Measurements from ENCODE around the gene ADD2.

ADD2 gene

DNA sequence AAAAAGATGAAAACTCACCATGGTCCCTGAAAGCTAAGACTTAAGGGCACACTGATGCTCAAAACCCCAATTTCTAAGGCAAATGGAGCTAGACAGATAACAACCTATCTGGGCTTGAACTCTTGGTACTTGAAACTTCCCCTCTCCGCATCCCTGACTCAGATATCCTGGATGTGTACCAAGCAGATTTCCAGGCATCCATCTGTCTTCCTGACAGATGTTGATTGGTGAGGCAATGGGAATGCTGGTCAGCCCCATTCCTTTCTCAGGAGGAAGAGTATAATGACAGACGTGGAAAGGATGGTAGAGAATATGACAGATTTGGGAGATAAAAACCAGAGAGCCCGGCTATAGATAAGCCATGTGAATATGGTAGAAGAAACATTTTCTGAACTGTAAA lies 69.2 kb downstream of the ADD2 start:
- H3K4me3 ChIP-seq (ENCODE audit: low read depth, low read length) = no peak overlapping the region
- TF ChIP-seq CTCF (IDR thresholded peaks at IDR 0.05; ENCODE audit: borderline replicate concordance, insufficient read depth, low read depth, low read length) = no peak

DNA sequence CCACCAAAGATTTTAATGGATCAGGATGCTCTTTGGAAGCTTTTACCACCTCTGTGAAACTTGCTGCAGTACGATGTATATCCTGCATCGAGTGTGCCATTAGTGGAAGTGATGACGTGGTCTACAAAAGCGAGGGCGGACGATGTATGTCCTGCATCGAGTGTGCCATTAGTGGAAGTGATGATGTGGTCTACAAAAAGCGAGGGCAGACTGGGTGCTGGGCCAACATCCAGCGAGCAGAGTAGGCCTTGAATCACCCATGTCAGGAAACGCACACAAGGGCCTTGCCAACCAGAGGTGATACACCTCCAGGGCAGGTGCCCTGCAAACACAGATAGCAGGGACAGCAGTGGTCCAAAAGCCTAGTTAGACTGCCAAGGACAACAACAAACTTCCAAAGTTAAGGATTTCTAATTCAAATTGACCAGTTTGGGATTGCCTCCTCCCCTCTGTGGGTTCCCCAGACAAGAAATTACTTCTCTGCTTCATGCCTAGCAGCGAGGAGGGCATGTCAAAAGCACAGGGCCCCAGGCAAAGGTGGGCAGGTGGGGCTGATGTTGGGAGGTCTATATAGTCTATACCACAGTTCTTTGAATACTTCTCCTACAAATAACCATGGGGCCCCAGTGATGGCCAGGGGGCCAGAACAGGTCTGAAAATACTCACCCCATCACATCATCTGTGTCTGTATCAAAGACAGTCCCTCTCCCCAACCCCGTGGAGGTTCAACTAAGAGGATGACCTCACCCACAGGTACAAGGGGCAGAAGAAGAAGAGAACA lies 70.2 kb downstream of the ADD2 start:
- TF ChIP-seq CTCF (IDR thresholded peaks at IDR 0.05; ENCODE audit: borderline replicate concordance, insufficient read depth, low read depth, low read length) = no peak
- H3K4me3 ChIP-seq (ENCODE audit: low read depth, low read length) = no peak overlapping the region

DNA sequence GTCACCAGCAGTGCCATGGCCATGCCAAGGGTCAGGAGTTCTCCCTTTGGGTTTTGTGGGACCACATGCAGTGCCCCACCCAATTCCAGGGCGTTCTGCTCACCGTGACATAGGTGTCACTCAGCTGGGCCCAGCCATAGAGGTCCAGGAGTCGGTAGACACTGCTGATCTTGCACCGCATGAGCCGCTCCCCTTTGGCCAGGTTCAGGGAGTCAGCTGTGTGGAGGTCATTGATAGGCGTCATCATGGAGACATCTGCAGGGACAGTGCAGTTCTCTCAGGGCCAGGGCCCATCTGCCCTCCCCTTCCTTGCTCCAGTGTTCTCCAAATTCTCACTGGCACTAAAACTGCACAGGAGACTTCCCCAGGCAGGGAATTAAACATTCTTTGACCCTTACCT lies 71.9 kb downstream of the ADD2 start:
- H3K4me3 ChIP-seq (ENCODE audit: low read depth, low read length) = no peak overlapping the region
- TF ChIP-seq CTCF (IDR thresholded peaks at IDR 0.05; ENCODE audit: borderline replicate concordance, insufficient read depth, low read depth, low read length) = no peak

DNA sequence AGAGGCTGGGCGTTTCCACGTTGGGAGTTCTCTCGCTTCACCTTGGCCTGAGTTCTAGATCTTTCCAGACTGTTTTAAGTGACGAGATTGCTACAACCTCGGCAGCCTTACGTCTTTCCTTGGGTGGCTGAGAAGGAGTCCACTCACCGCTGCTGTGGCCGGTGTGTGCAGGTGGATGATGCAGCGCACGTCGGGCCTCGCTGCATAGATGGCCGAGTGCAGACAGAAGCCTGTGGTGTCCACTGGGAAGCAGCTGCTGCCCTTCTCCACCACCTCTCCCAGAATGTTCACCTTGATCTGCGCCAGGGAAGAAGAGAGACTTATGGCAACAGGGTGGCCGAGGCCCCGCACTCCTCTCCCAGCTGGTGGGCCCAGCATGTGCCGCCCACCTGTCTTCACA lies 75.7 kb downstream of the ADD2 start:
- no peak overlapping the region for H3K4me3 ChIP-seq (ENCODE audit: low read depth, low read length)
- TF ChIP-seq CTCF (IDR thresholded peaks at IDR 0.05; ENCODE audit: borderline replicate concordance, insufficient read depth, low read depth, low read length) = no peak

DNA sequence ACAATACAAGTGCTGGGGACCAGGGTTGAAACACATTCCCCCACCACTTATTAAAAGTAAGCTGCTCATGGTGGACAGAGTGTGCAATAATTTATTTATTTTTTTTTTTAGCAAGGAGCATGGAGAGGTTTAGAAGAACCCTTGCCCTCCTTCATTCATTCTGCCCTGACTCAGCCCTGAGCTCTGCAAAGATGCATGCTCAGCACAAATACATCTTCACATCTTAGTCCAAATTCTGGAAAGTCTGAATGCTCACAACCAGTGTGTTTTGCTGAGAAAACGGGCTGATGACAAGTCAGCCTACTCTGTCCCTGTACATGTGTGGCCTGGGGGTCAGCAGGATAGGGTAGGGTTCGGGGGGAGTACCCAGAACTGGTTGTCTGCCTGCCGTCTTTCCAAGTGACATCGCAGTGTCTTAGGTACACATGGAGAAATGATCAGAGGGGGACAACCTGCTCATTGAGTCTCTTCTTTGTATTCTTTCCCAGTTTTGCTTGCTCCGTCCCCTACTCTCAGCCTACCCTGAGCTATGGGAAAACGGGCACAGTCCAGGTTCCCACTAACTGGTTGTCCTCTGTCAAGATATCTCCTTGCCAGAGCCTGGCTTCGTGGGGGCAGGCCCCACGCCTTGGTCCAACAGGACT lies 76.4 kb downstream of the ADD2 start:
- no peak overlapping the region for H3K4me3 ChIP-seq (ENCODE audit: low read depth, low read length)
- no peak for TF ChIP-seq CTCF (IDR thresholded peaks at IDR 0.05; ENCODE audit: borderline replicate concordance, insufficient read depth, low read depth, low read length)

- H3K4me3 ChIP-seq (ENCODE audit: low read depth, low read length) = no peak overlapping the region
- TF ChIP-seq CTCF (IDR thresholded peaks at IDR 0.05; ENCODE audit: borderline replicate concordance, insufficient read depth, low read depth, low read length) = no peak
Measured at GRCh38 chr2:70690846-70691245, 77.2 kb downstream of the ADD2 start.

GRCh38 chr2:70688427-70688826 lies 79.6 kb downstream of the ADD2 start:
- TF ChIP-seq CTCF (IDR thresholded peaks at IDR 0.05; ENCODE audit: borderline replicate concordance, insufficient read depth, low read depth, low read length) = no peak
- H3K4me3 ChIP-seq (ENCODE audit: low read depth, low read length) = no peak overlapping the region
